HuH-7.5 (cell line): Measurements from ENCODE around the gene CARNS1.

Source experiments
- DNase-seq: peaks from one replicate; pipeline ENCODE4 v3.0.0; 2011; ENCODE audit warnings: low spot score

The CARNS1 gene, protein sequence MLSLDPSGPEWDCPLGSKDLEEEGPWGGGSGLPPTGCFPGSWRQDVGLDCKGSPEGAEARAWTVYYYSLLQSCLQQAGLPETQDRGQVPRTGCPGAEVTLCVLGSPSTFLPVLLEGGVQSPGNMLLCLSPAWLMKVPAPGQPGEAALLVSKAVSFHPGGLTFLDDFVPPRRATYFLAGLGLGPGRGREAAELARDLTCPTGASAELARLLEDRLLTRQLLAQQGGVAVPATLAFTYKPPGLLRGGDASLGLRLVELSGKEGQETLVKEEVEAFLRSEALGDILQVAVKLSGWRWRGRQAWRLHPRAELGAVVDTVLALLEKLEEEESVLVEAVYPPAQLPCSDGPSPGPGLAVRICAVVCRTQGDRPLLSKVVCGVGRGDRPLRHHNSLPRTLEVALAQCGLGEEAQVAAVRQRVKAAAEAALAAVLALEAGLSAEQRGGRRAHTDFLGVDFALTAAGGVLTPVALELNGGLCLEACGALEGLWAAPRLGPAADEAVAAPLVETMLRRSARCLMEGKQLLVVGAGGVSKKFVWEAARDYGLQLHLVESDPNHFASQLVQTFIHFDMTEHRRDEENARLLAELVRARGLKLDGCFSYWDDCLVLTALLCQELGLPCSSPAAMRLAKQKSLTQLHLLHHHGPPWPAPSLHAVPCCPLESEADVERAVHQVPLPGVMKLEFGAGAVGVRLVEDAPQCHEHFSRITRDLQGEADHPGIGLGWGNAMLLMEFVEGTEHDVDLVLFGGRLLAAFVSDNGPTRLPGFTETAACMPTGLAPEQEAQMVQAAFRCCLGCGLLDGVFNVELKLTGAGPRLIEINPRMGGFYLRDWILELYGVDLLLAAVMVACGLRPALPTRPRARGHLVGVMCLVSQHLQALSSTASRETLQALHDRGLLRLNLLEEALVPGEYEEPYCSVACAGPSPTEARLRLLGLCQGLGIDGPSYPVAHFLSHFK

DNA sequence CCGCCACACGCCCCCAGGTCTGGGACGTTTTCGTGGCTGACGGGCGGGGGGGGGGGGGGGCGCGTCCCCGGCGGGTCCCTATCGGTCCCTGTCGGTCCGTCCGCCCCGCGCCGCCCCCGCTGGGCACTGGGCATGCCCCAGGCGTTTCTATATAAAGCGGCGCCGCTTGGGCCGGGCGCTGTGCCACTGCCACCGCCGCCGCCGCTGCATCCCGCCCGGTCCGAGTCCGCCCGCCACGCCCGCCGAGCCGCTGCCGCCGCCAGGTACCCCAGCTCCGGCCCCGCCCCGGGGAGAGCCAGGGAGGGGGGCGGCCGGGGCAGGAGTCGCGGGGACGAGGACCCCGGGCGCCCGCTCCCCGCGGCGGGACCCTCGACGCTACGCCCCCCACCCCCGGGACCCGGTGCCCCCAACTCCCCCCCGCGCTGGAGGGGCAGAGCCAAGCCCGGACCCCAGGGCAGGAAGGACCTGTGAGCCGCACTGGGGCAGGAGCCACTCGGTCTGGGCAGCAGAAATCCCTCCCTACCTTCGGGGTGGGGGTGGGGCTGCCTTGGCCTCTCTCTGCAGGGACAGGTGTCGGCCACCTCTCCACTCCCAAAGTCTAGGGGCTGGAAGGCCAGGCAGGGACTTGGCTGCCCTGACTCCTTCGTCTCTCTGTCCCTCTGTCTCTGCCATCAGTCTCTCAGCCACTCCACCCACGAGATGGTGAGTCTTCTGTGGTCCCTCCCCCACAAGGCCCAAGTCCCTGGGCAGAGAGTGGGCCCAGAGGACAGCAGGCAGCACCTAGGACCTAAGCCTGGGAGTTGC is at the start of gene CARNS1:
Gene CARNS1 (plus strand): TSS at position 178 of the 804 bp plus-strand sequence. CDS start 522 bp downstream, at position 700.
- DNase-seq = no peak

DNA sequence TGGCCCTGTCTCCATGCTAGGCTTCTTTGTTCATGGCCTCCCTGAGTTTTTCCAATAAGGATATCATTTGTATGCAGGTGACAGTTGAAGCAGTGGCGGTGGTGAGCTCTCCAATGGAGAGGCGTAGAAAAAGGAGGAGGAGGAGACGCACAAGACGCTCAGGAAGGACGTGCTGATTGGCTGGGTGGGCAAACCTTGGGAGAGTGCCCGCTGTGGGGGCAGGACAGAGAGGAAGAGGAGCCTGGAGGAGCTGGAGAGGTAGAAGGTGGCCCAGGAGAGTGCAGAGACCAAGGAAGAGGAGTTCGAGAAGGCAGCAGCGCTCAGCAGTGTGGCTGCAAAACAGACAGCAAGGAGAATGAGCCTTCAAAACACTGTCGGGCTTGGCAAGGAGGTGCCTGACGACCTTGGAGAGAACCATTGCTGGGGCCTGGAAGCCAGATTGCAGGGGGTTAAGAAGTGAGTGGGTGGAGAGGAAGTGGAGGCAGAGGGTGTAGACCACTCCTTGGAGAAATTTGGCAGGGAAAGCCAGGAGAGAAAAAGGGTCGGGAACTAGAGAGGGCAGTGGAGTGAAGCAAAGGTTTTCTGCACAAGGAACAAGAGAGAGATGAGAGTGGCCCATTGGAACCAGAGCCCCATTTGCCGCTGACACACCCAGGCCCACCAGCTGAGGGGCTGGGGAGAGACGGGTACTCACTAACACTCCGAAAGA is 49.6 kb upstream of the CARNS1 start:
- DNase-seq = no peak

DNA sequence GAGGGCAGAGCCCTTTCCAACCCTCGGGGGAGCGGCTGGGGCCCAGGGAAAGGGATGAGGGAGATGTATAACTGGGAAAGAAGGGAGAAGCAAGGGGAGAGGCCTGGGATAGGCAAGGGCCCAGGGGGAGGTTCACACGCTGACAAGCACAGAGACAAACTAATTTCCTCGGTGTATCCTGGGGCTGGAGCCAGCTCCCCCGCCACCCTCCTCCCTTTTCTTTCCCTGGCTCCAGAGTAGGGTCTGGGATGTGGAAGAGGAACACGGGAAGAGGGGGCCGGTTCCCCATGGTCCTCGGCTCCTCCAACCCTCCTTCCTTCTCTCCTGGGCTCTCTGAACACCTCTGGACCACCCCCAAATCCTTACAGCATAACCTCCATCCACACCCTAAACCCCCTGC is 48.9 kb upstream of the CARNS1 start:
- DNase-seq = no peak

DNA sequence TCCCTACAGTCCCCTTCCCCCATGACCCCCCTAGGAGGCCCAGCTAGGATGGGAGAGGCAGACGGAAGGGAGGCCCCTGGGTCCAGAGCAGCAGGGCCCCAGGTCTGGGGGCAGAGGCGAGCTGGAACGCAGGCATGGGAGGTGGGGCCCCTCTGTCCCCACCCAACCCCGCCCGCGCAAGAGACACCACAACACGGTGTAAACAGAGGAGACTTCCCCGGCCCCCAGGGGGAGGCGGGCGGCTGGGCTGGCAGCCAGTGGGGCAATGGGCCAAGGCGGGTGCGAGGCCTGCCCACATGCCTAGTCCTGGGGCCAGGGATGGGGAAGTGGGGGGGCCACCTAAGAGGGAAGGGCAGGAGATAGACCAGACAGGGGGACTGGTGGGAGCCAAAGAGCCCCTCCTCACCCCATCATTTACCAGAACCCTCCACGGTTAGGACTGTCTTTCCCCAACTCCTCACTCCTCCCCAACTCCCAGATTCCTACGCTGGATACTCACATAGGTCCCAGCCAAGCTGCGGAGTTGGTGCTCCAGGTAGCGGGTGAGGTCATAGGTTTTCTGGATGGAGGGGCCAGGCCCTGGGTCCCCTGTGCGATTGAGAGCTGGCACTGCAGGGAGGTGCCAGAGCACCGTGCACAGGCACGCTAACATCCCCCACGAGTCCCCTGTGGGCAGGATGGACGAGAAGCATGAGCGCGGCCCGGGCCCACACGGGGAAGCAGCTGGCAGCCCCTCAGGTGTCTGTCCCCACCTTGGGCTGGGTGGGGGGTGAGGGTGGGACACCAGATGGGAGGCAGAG is 48.3 kb upstream of the CARNS1 start:
- DNase-seq = no peak

DNA sequence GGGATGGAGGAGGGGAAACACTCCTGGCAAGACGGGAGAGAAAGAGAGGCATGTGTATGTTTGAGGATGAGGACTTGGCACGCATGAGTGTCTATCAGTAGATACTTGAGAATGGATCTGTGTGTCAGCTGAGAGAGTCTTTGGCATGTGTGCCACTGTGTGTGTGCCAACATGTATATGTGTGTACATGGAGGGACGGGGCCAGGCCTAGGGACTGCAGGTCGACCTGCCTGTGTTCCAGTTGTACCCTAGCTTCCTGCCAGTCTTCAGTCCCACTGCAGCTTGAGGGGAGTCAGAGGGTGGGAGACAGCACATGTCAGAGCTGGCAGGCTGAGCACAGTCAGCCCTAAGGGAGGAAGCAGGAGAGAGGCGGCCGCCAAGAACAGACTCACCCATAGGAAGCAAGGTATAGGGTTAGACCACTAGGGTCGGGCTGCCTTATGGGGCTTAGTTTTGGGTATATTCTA is 47.7 kb upstream of the CARNS1 start:
- no peak for DNase-seq

DNA sequence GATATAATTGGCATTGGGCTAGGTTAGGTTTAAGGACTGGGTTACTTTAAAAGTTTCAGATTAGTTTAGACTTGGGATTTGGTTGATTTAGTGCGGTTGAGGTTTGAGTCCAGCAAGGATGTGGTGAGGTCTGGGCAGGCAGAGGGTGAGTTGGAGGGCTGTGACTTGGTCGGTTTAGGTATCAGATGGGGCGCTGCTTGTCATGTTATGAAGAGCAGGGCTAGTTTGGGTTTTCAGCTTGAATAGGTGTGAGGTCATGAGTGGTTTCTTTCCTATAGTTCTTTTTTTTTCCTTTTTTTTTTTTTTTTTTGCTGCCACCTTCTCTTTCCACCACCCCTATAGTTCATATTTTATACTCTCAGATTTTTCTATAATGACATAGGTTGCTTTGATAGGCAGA is 46.9 kb upstream of the CARNS1 start:
- DNase-seq = no peak

DNA sequence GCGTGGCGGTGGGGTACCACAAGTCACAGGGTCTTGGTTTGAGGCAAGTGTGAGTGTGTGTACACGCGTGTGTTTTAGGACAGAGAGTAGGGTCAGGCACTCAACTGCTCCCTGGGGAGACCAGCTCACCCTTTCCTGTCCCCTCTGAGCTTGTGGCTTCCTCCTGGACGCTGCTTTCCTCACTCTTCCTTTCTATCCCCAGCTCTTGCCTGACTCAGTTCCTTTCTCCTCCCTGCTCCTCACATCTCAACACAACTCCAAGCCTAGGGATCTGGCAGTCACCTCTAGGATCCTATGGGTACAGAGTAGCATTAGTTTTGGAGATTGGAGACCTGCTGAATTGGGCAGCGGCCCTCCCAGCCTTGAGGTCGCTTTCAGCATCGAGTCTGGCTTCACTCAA is 46.2 kb upstream of the CARNS1 start:
- DNase-seq = no peak

DNA sequence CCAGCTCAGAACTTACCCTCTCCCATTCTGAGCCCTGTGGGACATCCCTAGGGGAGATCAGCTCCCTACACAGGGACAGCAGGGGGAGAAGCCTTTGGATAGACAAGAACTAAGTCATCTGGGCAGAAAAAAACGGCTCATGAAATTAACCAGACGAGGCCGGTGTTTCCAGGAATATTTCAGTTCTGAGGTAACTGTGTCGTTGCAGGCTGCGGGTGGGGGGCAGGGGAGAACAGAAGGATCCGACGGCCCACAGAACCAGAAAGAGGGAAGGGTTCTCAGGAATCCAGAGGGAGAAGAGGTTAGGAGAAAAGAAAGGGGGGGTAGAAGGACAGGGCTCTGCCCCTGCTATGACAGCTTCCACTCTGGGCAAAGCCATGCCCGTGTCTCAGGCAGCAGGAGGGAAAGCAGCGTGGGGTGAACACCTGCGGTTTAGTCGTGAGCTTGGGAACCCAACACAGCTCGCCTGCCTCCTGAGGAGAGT is 45.6 kb upstream of the CARNS1 start:
- DNase-seq = no peak

DNA sequence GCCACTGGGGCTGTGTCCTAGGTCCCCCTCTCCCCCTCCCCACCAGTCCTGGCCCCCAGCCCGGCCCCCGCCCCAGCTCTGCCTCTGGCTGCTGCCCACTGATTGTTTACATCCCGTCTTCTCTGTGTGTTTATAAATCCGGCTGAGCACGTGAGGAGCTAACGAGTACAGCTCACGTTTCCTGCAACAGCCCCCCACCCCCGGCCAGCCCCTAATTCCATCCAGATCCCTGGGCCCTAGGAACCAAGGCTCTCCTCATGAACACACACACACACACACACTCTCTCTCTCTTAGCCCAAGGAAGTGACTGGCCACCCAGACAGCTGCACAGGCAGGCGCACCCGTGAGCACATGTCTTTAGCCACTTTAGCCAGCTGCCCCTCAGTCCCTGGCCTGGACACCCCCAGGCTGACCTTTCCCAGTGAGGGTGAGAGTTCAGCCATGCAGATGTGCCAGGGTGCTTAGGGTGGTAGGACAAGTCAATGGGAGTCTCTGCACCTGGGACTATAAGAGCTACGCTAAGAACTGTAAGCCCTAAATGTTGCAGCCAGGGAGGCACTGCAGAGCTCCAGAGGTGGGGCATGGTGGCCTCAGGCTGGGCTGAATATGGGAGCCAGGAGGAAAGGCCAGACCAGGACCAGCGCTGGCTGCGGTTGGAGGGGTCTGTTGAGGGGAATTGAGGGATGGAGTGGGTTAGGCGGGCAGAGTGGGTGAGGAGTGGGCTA is 45.0 kb upstream of the CARNS1 start:
- no peak for DNase-seq

DNA sequence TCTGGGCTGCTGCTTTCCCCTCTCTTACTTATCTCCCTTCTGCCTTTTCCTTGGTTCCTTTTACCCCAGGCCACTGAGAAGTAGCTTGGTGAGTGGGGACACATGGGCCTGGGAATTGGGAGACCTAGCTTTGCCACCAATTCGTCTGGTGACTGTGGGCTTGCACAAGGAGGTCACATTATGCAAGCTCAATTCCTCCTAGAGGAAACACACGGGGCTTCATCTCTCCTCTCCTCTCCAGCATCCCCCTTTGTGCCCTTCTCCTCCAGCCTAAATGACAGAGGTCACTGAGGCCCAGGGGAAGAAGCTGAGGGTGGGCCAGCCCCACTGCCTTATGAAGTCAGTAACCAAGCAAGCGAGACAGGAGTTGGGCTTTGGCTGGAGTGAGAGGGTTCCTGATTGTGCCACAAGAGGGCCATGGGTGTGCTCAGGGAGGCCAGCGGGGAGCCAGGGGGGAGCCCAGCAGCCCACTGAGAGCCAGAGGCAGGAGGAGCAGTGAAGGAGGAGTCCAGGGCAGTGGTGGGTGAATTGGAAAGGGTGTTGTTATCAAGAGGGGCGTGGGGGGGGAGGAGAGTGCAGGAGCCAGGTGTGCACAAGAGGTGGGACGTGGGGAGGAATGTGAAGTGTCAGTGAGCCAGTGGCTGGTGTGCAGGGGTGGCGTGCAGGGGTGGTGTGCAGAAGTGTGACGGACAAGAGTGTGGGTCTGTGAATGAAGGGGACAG is 44.1 kb upstream of the CARNS1 start:
- DNase-seq = peak; percentile 100

DNA sequence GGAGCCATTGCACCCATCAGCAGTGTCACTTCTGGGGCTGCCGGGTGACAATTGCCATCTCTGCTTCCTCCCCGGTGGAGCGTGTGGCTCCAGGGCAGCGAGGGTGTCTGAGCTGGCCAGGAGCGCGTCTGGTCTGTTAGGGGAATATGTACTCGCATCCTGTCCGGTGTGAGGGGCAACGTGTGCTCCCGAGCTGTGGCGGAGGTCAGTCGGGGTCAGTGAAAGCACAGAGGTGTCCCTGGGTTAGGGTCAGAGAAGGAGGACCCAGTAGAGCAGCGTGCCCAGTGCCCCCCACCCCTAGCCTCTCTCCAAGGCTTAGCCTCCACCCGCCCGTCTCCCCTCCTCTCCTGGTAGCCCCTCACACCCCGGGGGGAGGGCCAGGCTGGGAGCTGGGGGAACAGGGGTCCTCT is 43.6 kb upstream of the CARNS1 start:
- peak; percentile 90 for DNase-seq

DNA sequence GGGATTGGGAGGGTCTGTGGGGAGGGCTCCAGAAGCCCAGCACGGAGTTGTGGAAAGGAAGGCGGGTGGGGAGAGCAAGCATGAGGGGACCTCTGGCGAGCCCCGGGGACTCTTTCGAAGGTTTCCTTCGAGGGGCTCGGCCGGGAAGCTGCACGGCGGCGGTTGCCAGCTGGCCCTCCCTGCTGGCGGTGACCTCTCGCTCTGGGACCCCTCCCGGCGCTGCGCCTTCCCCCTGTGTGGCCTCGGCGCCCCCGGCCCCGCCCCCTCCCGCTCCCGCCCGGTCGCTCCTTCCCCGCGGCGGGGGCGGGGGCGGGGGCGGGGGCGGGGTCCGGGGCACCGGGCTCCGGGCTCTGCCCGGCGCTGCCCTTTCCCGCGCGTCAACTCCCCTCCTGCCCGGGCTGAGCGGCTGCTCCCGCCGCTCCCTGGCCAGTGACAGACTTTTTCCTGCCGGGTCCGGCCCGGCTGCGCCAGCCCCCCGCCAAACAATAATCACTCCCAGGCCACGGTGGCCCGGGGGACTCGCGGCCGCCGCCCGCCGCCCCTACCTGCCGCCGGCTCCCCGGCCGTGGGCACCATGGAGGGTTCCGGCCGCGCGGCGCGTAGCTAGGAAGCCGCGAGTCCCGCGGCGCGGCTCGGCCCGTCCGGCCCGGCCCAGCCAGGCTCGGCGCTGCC is 43.0 kb upstream of the CARNS1 start:
- peak; percentile 93 for DNase-seq

DNA sequence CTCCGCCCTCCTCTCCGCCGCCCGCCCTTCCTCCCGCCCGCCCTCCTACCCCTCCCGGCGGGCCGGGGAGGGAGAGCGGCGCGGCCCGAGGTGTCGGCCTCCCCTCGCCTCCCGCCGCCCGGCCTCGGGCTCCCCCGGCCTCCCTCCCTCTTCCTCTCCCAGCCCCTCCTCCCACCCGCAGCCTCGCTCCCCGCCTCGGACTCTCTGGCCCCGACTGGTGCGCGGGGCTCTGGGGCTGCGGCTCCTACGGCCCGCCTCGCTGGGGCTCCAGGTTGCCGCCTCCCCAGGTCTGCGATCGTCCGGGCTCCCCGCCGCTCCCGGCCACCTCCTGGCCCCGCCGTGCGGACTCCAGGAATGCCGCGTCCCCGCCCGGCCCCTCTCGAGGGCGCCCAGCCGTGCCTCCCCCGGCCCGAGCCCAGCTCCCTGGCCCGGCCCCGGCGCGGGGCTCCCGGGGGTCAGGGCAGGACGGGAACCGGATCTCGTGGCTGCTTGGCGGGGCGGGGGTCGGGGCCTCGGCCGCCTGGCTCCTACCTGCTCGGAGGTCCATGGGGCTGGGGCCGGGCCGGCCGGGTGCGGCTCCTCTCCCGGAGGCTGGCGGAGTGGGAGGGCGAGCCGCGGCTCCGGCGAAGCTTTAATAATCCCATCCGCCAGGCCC is 42.4 kb upstream of the CARNS1 start, which contains the start of gene CLCF1:
Gene CLCF1 (minus strand): TSS at position 606 of the 655 bp plus-strand sequence. CDS start 59 bp downstream, at position 547.
- peak; percentile 98 for DNase-seq

DNA sequence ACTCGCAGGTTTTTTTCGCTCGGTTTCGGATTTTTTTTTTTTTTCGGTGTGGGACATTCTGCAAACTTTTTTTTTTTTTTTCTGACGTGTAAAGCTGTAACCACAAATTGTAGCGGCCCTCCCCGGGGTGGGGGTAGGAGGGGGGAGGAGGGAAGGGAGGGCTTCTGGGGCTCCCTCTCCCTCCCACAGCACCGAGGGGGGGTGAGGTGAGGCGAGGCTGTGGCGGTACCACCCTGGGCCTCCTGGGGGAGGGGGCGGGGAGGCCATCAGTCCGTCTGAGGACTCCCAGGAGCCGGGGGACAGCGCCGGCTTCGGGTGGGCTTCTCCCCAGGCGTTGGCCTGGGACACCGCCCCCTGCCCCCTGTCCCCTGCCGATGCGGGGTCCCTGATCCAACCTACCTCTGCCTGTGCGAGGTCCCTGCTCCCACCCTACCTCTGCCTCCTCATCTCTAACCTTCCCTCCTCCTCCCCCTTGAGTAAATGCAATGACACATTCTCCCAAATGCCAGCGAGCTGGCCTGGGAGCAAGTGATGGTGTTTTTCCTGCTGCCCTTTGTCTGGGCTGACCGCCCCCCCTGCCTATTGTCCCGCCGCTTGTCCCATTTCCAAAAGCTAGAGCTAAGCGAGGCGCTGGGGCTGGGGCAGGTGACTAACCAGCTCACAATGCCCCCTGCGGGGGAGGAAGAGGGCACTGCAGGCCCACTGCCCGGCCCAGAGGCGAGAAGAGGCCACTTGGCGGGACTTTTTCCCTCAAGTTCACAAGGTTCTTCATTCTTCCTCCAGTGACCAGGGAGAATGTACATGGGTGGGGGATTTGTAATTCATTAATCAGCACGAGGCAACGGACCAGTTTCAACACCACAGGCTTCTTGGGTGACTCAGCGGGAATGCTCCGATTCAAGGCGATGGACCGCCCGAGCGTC is 41.6 kb upstream of the CARNS1 start:
- DNase-seq = peak; percentile 100

DNA sequence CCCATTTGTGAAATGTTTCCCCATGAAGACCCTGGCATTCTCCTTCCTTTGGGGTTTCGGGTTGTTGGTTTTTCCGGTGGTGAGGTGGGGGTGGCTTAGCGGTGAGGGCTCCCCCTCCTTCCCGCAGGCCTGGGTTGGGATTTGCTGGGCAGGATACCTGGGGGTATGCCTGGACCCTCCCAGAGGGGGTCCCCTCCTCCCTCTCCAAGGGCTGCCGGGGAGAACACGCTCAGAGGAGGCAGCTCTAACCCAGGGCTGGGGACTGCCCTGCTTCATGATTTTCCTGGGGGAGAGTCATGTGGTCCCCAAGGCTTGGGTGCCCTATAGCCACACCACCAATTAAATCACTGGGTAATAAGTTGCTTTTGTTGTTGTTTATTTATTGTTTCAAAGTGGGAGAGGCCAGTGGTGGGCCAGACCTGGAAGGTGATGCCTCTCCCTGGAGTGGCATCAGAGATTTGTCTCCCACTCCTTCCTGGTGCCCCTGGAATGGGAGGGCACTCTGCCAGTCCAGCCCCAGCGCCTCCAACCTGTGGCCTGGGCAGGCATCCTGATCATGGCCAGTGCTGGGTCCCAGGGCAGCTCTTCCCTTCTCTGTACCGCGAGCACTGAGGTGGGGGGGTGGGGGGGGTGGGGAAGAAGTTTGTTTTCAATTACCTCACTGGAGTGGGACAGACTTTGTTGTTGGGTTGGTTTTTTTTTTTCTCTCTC is 40.8 kb upstream of the CARNS1 start:
- DNase-seq = no peak
